A549 (cell line): ENCODE data around the gene PSMC3IP. TPM values are rescaled to one million over a fixed set of nuclear protein-coding genes. Genes with fewer than 3 reads are reported as not detected.

Experiments used
- ATAC-seq, 2 experiments: fragments of 200-7000 bp in 1 of 2; fragments of >200 bp in 1 of 2; cut with Nextera tagmentation in 1 of 2; cut with Tn5 transposase in 1 of 2; 3 replicates each; pipeline versions ENCODE4 v1.8.0 to v1.9.1; 2018 to 2020; ENCODE audit warnings: mild to moderate bottlenecking in 1 of 2, moderate library complexity in 1 of 2
- CTCF ChIA-PET: fragments of 300-600 bp; sonication (Branson Sonifier 250); formaldehyde crosslinking; extraction: SDS; loops from one replicate; lab custom pipeline; 2021; ENCODE audit warnings: antibody characterized with exemption, inconsistent platforms; lab: Yijun Ruan, JAX
- POLR2A ChIA-PET: fragments of 350-600 bp; formaldehyde crosslinking; extraction: SDS; loops from one replicate; lab custom pipeline; 2021; ENCODE audit warnings: antibody characterized with exemption, inconsistent platforms; lab: Yijun Ruan, JAX
- DNase-seq, 2 experiments: peaks; one replicate each; pipeline versions ENCODE4 v3.0.0 to v3.0.0-alpha.2; 2011 to 2016; ENCODE audit warnings: low read depth in 1 of 2, low spot score in 1 of 2
- FAIRE-seq: peaks from 2 replicates; lab custom pipeline; 2011; peaks lifted over from hg19 to GRCh38; lab: Jason Lieb, UNC
- H3K27ac ChIP-seq, 2 experiments: fragments of >200 bp; sonication (Bioruptor Twin); formaldehyde crosslinking; 3 replicates each; pipeline ENCODE4 v1.5.1; 2016 to 2017
- H3K4me1 ChIP-seq: fragments of >200 bp; sonication (Bioruptor Twin); formaldehyde crosslinking; 3 replicates; pipeline ENCODE4 v1.6.1; 2016
- H3K4me2 ChIP-seq: fragments of >200 bp; sonication (Bioruptor Twin); formaldehyde crosslinking; 3 replicates; pipeline ENCODE4 v1.6.1; 2016
- H3K4me3 ChIP-seq: fragments of >200 bp; sonication (Bioruptor Twin); formaldehyde crosslinking; 3 replicates; pipeline ENCODE4 v1.5.1; 2016
- H3K9me3 ChIP-seq: fragments of >200 bp; sonication (Bioruptor Twin); formaldehyde crosslinking; 3 replicates; pipeline ENCODE4 v1.6.1; 2016
- ATOH8 ChIP-seq: fragments of 250-450 bp; sonication (Bioruptor Pico); IDR thresholded peaks from 2 replicates; pipeline ENCODE4 v1.5.0; 2020; ENCODE audit warnings: low read depth, mild to moderate bottlenecking, moderate library complexity
- BCL3 ChIP-seq: fragments of >200 bp; sonication (Bioruptor Twin); formaldehyde crosslinking; IDR thresholded peaks from 3 replicates; pipeline ENCODE4 v1.6.1; 2016
- CTCF ChIP-seq: fragments of >200 bp; sonication (Bioruptor Twin); formaldehyde crosslinking; IDR thresholded peaks from 3 replicates; pipeline ENCODE4 v1.5.1; 2016
- E2F6 ChIP-seq: IDR thresholded peaks from 2 replicates; pipeline ENCODE4 v1.6.1; 2012; ENCODE audit warnings: low read depth, borderline replicate concordance
- EP300 ChIP-seq, 2 experiments: fragments of >200 bp; sonication (Bioruptor Twin); formaldehyde crosslinking; IDR thresholded peaks; 2 replicates in 1 of 2; 3 replicates in 1 of 2; pipeline ENCODE4 v1.6.1; 2016 to 2017
- ESRRA ChIP-seq: fragments of 150-350 bp; IDR thresholded peaks from 2 replicates; pipeline ENCODE4 v1.6.1; 2014; ENCODE audit warnings: mild to moderate bottlenecking, low read length, borderline replicate concordance
- GATA3 ChIP-seq: IDR thresholded peaks from 2 replicates; pipeline ENCODE4 v1.6.1; 2012; ENCODE audit warnings: borderline replicate concordance
- HMGXB4 ChIP-seq: fragments of 250-450 bp; sonication (Bioruptor Pico); IDR thresholded peaks from 2 replicates; pipeline ENCODE4 v1.5.0; 2021; ENCODE audit warnings: mild to moderate bottlenecking, moderate library complexity, borderline replicate concordance
- JUN ChIP-seq, 2 experiments: fragments of >200 bp; sonication (Bioruptor Twin); formaldehyde crosslinking; IDR thresholded peaks; 2 replicates in 1 of 2; 3 replicates in 1 of 2; pipeline ENCODE4 v1.6.1; 2016 to 2017
- NR3C1 ChIP-seq: fragments of >200 bp; sonication (Bioruptor Twin); formaldehyde crosslinking; IDR thresholded peaks from 3 replicates; pipeline ENCODE4 v1.6.1; 2017
- POLR2A ChIP-seq: IDR thresholded peaks from 2 replicates; pipeline ENCODE4 v1.6.1; 2012; ENCODE audit warnings: mild to moderate bottlenecking, low read length
- RAD21 ChIP-seq, 2 experiments: fragments of >200 bp in 1 of 2; sonication (Bioruptor Twin) in 1 of 2; formaldehyde crosslinking in 1 of 2; IDR thresholded peaks in 1 of 2; conservative IDR thresholded peaks in 1 of 2; 2 replicates in 1 of 2; 3 replicates in 1 of 2; pipeline ENCODE4 v1.6.1; 2012 to 2018; ENCODE audit warnings: inconsistent platforms in 1 of 2
- RFX5 ChIP-seq: fragments of 450-650 bp; IDR thresholded peaks from 2 replicates; pipeline ENCODE4 v1.7.1; 2014; ENCODE audit warnings: antibody characterized with exemption, mild to moderate bottlenecking, moderate library complexity
- SREBF2 ChIP-seq: fragments of 450-650 bp; IDR thresholded peaks from 2 replicates; pipeline ENCODE4 v1.6.1; 2014; ENCODE audit warnings: mild to moderate bottlenecking, moderate library complexity
- TP53 ChIP-seq: fragments of 250-450 bp; sonication (Bioruptor Pico); IDR thresholded peaks from 2 replicates; pipeline ENCODE4 v1.5.0; 2021; ENCODE audit warnings: mild to moderate bottlenecking, moderate library complexity
- USF2 ChIP-seq: fragments of 450-650 bp; IDR thresholded peaks from 2 replicates; pipeline ENCODE4 v1.6.1; 2014; ENCODE audit warnings: antibody characterized with exemption
- ZC3H11A ChIP-seq: fragments of 450-650 bp; IDR thresholded peaks from 2 replicates; pipeline ENCODE4 v1.6.1; 2014; ENCODE audit warnings: antibody characterized with exemption, mild to moderate bottlenecking
- ZNF302 ChIP-seq: fragments of 250-450 bp; sonication (Bioruptor Pico); IDR thresholded peaks from 2 replicates; pipeline ENCODE4 v1.9.0; 2021; ENCODE audit warnings: inconsistent platforms, mild to moderate bottlenecking, moderate library complexity
- WGBS: methylation state at CpG from one replicate; pipeline ENCODE4 v1.1.6; 2017; ENCODE audit errors: missing lambda C conversion rate; 5-methylcytosine and 5-hydroxymethylcytosine counted together
- polyA plus RNA-seq, 4 experiments: library from polyadenylated mRNA; depleted of rRNA in 3 of 4; stranded (reverse); fragments of >200 nt; fragmentation: RNase III in 1 of 4; extraction: RNeasy Plus Mini Kit Qiagen cat#74134 plus additional on column Dnase treatment in 1 of 4; gene quantifications; 2 replicates in 3 of 4; 3 replicates in 1 of 4; pipeline ENCODE4 v1.2.3, GENCODE V29; 2011 to 2017

Gene PSMC3IP
- polyA plus RNA-seq, 2 of the 4 experiments (the other 2 are of a cell fraction), result 26.1 to 37.9 TPM

- TF ChIP-seq E2F6 (no peak), HMGXB4 (CRISPR knock-in tag) (no peak), GATA3 (no peak), ZC3H11A (no peak), ESRRA (no peak)
Observed at GRCh38 chr17:42573095-42573494, 4.4 kb downstream of the PSMC3IP start (continued).

GRCh38 chr17:42571435-42572225, 5.9 kb downstream of the PSMC3IP start:
- POLR2A ChIA-PET, result no interaction called here
- ATAC-seq, result no peak
- TF ChIP-seq ZNF302 (CRISPR knock-in tag) (no peak), SREBF2 (no peak), NR3C1 (no peak), ATOH8 (CRISPR knock-in tag) (no peak), RFX5 (no peak)
- Histone ChIP-seq H3K4me2 (no peak overlapping the region), H3K27ac (no peak overlapping the region), H3K9me3 (no peaks in the 10 kb centered on the region), H3K4me1 (peaks cover 21% of the 10 kb centered on the region), H3K4me3 (no peak overlapping the region)
- FAIRE-seq, result no peak
- WGBS, result 88% methylated on average over 12 of the region's 12 CpGs
- CTCF ChIA-PET, result interaction anchor here (0.8 to 4.4 kb wide), 7 partner anchors 9 to 239 kb away, joined by 3 to 21 read pairs (median 3); no protein-coding TSS in a partner anchor
- DNase-seq, result no peak

- Histone ChIP-seq H3K4me2 (peak overlapping the region; percentile 85; the same call in 2 of the 3 replicates), H3K4me1 (peaks cover 25% of the 10 kb centered on the region), H3K4me3 (no peak overlapping the region), H3K27ac (no peak overlapping the region), H3K9me3 (no peaks in the 10 kb centered on the region)
- no peak for FAIRE-seq
- 89% methylated on average over 14 of the region's 14 CpGs for WGBS
- CTCF ChIA-PET, result interaction anchor here (0.6 to 9.3 kb wide), 10 partner anchors 10 to 549 kb away, joined by 3 to 120 read pairs (median 4); partner anchors contain the start of genes BECN1, PSMC3IP, RETREG3 and TUBG1
- no peak for DNase-seq
- TF ChIP-seq TP53 (CRISPR knock-in tag), result no peak
- TF ChIP-seq RAD21 (conservative IDR thresholded peaks at IDR 0.05 in 1 of 2, IDR thresholded peaks at IDR 0.05 in 1 of 2), result no peak
- POLR2A ChIA-PET, result interaction anchor here (3.5 kb wide), 1 partner anchor 8 kb away, joined by 17 read pairs; the partner anchor contains the start of gene PSMC3IP
- ATAC-seq, result no peak
Observed at GRCh38 chr17:42568341-42569111, 9.0 kb downstream of the PSMC3IP start.

- FAIRE-seq, result no peak
- CTCF ChIA-PET, result interaction anchor here (0.6 to 9.3 kb wide), 7 partner anchors 12 to 1964 kb away, joined by 3 to 120 read pairs (median 6); partner anchors contain the start of gene PSMC3IP
- TF ChIP-seq EP300 (IDR thresholded peaks at IDR 0.05) (no peak), CTCF (no peak), POLR2A (peak; percentile 42), BCL3 (peak; percentile 75; the same call in 2 of the 3 replicates), E2F6 (peak; percentile 20; the same call in 1 of the 2 replicates), JUN (IDR thresholded peaks at IDR 0.05) (peak in 1 of 2 experiments; percentile 90; a peak in 3 of 5 replicates), USF2 (peak; percentile 98)
Observed at GRCh38 chr17:42566883-42567573, 10.5 kb downstream of the PSMC3IP start, which contains the start of gene MLX. Gene MLX (plus strand): TSS chr17:42567100. CDS start chr17:42567125, 25 bp downstream.

More at GRCh38 chr17:42566883-42567573, 10.5 kb downstream of the PSMC3IP start, which contains the start of gene MLX:
- H3K4me3 ChIP-seq, result peak within 1 kb of the TSS; percentile 93
- peak within 1 kb of the TSS; percentile 96 for H3K27ac ChIP-seq
- H3K4me1 ChIP-seq, result peaks cover 32% of the 10 kb centered on the region
- 3% methylated on average over 37 of the region's 72 CpGs for whole genome bisulfite sequencing
- ATAC-seq (peak; percentile 52 to 74), DNase-seq (peak; percentile 94 to 100)
- no peaks in the 10 kb centered on the region for H3K9me3 ChIP-seq
- peak within 1 kb of the TSS; percentile 85 for H3K4me2 ChIP-seq
- POLR2A ChIA-PET, result interaction anchor here (1.9 to 3.5 kb wide), 2 partner anchors 10 to 13 kb away, joined by 7 to 17 read pairs; partner anchors contain the start of gene PSMC3IP
